ENCODE measurements around the gene TRHDE. TPM values are rescaled to one million over a fixed set of nuclear protein-coding genes. Genes with fewer than 3 reads are reported as not detected.

TRHDE gene
- total RNA-seq, 1 experiment from 2014 or later: 24.5 TPM

GRCh38 chr12:72289633-72290032 lies 17.5 kb downstream of the TRHDE start:
- no peaks in the 10 kb centered on the region for H3K9me3 ChIP-seq (ENCODE audit: low read depth, low read length, poor library complexity, severe bottlenecking)
- DNase-seq (ENCODE audit: low spot score): no peak
- BruUV-seq (replicated peaks): no TSS peak

GRCh38 chr12:72291175-72291574 lies 19.0 kb downstream of the TRHDE start:
- no peak for DNase-seq (ENCODE audit: low spot score)
- ChIA-PET CTCF (no interaction called here), POLR2A (ENCODE audit: low non-redundant PET) (no interaction called here)
- no peaks in the 10 kb centered on the region for H3K9me3 ChIP-seq (ENCODE audit: low read depth, low read length, poor library complexity, severe bottlenecking)
- intact Hi-C loops (cut with micrococcal nuclease; ENCODE audit: unreplicated experiment): no loop called here
- no peak overlapping the region for H3K27ac ChIP-seq (ENCODE audit: low read depth, low read length, poor library complexity, severe bottlenecking)
- TF ChIP-seq EZH2 (IDR thresholded peaks at IDR 0.05; ENCODE audit: borderline replicate concordance, low read depth, low read length, poor library complexity, severe bottlenecking) (no peak), CTCF (conservative IDR thresholded peaks at IDR 0.05; ENCODE audit: low read depth, low read length) (no peak)
- no peak overlapping the region for H3K4me3 ChIP-seq (ENCODE audit: low read depth, low read length, poor library complexity, severe bottlenecking)
- no TSS peak for BruUV-seq (replicated peaks)
- no peaks in the 10 kb centered on the region for H3K27me3 ChIP-seq (replicated peaks; ENCODE audit: insufficient read depth, low read depth, low read length, poor library complexity)
- H3K36me3 ChIP-seq (ENCODE audit: insufficient read depth, low read length, poor library complexity, severe bottlenecking): peaks cover 18% of the 10 kb centered on the region
- no peaks in the 10 kb centered on the region for H3K4me1 ChIP-seq (ENCODE audit: insufficient read depth, low read length, poor library complexity, severe bottlenecking)

More at GRCh38 chr12:72289633-72290032, 17.5 kb downstream of the TRHDE start:
- peaks cover 18% of the 10 kb centered on the region for H3K36me3 ChIP-seq (ENCODE audit: insufficient read depth, low read length, poor library complexity, severe bottlenecking)
- CTCF ChIA-PET: no interaction called here
- H3K27me3 ChIP-seq (replicated peaks; ENCODE audit: insufficient read depth, low read depth, low read length, poor library complexity): no peaks in the 10 kb centered on the region
- H3K4me3 ChIP-seq (ENCODE audit: low read depth, low read length, poor library complexity, severe bottlenecking): no peak overlapping the region
- POLR2A ChIA-PET (ENCODE audit: low non-redundant PET): no interaction called here
- no peaks in the 10 kb centered on the region for H3K4me1 ChIP-seq (ENCODE audit: insufficient read depth, low read length, poor library complexity, severe bottlenecking)
- TF ChIP-seq CTCF (conservative IDR thresholded peaks at IDR 0.05; ENCODE audit: low read depth, low read length): no peak
- no peak for TF ChIP-seq EZH2 (IDR thresholded peaks at IDR 0.05; ENCODE audit: borderline replicate concordance, low read depth, low read length, poor library complexity, severe bottlenecking)
- intact Hi-C loops (cut with micrococcal nuclease; ENCODE audit: unreplicated experiment): no loop called here
- no peak overlapping the region for H3K27ac ChIP-seq (ENCODE audit: low read depth, low read length, poor library complexity, severe bottlenecking)

GRCh38 chr12:72293701-72294100 lies 21.5 kb downstream of the TRHDE start:
- ChIA-PET POLR2A (ENCODE audit: low non-redundant PET) (no interaction called here), CTCF (no interaction called here)
- Histone ChIP-seq H3K4me3 (ENCODE audit: low read depth, low read length, poor library complexity, severe bottlenecking) (no peak overlapping the region), H3K27me3 (replicated peaks; ENCODE audit: insufficient read depth, low read depth, low read length, poor library complexity) (no peaks in the 10 kb centered on the region), H3K36me3 (ENCODE audit: insufficient read depth, low read length, poor library complexity, severe bottlenecking) (peaks cover 3% of the 10 kb centered on the region), H3K9me3 (ENCODE audit: low read depth, low read length, poor library complexity, severe bottlenecking) (no peaks in the 10 kb centered on the region), H3K4me1 (ENCODE audit: insufficient read depth, low read length, poor library complexity, severe bottlenecking) (no peaks in the 10 kb centered on the region), H3K27ac (ENCODE audit: low read depth, low read length, poor library complexity, severe bottlenecking) (no peak overlapping the region)
- TF ChIP-seq CTCF (conservative IDR thresholded peaks at IDR 0.05; ENCODE audit: low read depth, low read length) (no peak), EZH2 (IDR thresholded peaks at IDR 0.05; ENCODE audit: borderline replicate concordance, low read depth, low read length, poor library complexity, severe bottlenecking) (no peak)
- no TSS peak for BruUV-seq (replicated peaks)
- intact Hi-C loops (cut with micrococcal nuclease; ENCODE audit: unreplicated experiment): no loop called here
- no peak for DNase-seq (ENCODE audit: low spot score)
